Measurements from ENCODE around the gene SYT1. TPM values are rescaled to one million over a fixed set of nuclear protein-coding genes. Genes with fewer than 3 reads are reported as not detected.

The SYT1 gene
- total and polyA plus RNA-seq, 2 experiments from 2014 or later: 48.7 to 51.7 TPM

DNA sequence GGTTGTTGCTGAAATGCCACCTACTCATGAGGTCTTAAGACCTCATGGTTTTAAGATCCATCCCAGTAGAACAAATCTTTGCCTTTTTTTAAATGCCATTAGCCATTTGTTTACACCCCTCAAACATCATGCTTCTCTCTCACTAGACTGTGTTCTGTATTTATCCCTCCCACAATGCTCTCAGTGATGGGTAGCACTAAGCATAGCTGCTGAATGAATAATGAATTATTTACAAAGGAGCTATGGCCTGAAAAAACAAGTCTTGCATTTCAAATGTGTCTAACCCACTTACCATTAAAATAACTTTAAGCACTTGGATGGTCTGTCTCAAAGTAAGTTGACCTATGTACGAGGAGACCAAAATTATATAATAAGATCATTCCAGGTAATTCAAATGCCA is 491.6 kb downstream of the SYT1 start:
- no peaks in the 10 kb centered on the region; the same call in 2 of the 3 replicates for H3K36me3 Mint-ChIP-seq (ENCODE audit: low read depth)
- DNase-seq (ENCODE audit: low spot score): no peak
- H3K79me2 ChIP-seq (replicated peaks; ENCODE audit: insufficient read depth): no peaks in the 10 kb centered on the region

More for the DNA sequence above, 491.6 kb downstream of the SYT1 start:
- no peaks in the 10 kb centered on the region for H3K27me3 Mint-ChIP-seq (ENCODE audit: insufficient read depth, low read depth, poor library complexity)
- Histone ChIP-seq H3K36me3 (ENCODE audit: insufficient read depth) (no peaks in the 10 kb centered on the region), H2AFZ (no peak overlapping the region), H3K27me3 (ENCODE audit: insufficient read depth) (no peaks in the 10 kb centered on the region), H4K20me1 (replicated peaks; ENCODE audit: insufficient read depth) (no peaks in the 10 kb centered on the region), H3K4me2 (no peak overlapping the region), H3F3A (replicated peaks; ENCODE audit: low read depth) (no peaks in the 10 kb centered on the region), H3K4me3 (no peak overlapping the region), H3K4me1 (ENCODE audit: insufficient read depth) (peaks cover 4% of the 10 kb centered on the region; the same call in 1 of the 2 replicates), H3K9me2 (ENCODE audit: insufficient read depth) (no peaks in the 10 kb centered on the region), H3K27ac (ENCODE audit: low read depth) (no peak overlapping the region)
- ATAC-seq: no peak
- H3K4me1 Mint-ChIP-seq: peaks cover 16% of the 10 kb centered on the region
- no peak overlapping the region for H3K4me3 Mint-ChIP-seq
- TF ChIP-seq, protein P1, sequence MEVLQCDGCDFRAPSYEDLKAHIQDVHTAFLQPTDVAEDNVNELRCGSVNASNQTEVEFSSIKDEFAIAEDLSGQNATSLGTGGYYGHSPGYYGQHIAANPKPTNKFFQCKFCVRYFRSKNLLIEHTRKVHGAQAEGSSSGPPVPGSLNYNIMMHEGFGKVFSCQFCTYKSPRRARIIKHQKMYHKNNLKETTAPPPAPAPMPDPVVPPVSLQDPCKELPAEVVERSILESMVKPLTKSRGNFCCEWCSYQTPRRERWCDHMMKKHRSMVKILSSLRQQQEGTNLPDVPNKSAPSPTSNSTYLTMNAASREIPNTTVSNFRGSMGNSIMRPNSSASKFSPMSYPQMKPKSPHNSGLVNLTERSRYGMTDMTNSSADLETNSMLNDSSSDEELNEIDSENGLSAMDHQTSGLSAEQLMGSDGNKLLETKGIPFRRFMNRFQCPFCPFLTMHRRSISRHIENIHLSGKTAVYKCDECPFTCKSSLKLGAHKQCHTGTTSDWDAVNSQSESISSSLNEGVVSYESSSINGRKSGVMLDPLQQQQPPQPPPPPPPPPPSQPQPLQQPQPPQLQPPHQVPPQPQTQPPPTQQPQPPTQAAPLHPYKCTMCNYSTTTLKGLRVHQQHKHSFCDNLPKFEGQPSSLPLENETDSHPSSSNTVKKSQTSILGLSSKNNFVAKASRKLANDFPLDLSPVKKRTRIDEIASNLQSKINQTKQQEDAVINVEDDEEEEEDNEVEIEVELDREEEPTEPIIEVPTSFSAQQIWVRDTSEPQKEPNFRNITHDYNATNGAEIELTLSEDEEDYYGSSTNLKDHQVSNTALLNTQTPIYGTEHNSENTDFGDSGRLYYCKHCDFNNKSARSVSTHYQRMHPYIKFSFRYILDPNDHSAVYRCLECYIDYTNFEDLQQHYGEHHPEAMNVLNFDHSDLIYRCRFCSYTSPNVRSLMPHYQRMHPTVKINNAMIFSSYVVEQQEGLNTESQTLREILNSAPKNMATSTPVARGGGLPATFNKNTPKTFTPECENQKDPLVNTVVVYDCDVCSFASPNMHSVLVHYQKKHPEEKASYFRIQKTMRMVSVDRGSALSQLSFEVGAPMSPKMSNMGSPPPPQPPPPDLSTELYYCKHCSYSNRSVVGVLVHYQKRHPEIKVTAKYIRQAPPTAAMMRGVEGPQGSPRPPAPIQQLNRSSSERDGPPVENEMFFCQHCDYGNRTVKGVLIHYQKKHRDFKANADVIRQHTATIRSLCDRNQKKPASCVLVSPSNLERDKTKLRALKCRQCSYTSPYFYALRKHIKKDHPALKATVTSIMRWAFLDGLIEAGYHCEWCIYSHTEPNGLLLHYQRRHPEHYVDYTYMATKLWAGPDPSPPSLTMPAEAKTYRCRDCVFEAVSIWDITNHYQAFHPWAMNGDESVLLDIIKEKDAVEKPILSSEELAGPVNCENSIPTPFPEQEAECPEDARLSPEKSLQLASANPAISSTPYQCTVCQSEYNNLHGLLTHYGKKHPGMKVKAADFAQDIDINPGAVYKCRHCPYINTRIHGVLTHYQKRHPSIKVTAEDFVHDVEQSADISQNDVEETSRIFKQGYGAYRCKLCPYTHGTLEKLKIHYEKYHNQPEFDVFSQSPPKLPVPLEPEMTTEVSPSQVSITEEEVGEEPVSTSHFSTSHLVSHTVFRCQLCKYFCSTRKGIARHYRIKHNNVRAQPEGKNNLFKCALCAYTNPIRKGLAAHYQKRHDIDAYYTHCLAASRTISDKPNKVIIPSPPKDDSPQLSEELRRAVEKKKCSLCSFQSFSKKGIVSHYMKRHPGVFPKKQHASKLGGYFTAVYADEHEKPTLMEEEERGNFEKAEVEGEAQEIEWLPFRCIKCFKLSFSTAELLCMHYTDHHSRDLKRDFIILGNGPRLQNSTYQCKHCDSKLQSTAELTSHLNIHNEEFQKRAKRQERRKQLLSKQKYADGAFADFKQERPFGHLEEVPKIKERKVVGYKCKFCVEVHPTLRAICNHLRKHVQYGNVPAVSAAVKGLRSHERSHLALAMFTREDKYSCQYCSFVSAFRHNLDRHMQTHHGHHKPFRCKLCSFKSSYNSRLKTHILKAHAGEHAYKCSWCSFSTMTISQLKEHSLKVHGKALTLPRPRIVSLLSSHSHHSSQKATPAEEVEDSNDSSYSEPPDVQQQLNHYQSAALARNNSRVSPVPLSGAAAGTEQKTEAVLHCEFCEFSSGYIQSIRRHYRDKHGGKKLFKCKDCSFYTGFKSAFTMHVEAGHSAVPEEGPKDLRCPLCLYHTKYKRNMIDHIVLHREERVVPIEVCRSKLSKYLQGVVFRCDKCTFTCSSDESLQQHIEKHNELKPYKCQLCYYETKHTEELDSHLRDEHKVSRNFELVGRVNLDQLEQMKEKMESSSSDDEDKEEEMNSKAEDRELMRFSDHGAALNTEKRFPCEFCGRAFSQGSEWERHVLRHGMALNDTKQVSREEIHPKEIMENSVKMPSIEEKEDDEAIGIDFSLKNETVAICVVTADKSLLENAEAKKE (CRISPR knock-in tag; IDR thresholded peaks at IDR 0.05): no peak
- no peak for TF ChIP-seq NANOG (IDR thresholded peaks at IDR 0.05; ENCODE audit: borderline replicate concordance)
- TF ChIP-seq, protein P2, sequence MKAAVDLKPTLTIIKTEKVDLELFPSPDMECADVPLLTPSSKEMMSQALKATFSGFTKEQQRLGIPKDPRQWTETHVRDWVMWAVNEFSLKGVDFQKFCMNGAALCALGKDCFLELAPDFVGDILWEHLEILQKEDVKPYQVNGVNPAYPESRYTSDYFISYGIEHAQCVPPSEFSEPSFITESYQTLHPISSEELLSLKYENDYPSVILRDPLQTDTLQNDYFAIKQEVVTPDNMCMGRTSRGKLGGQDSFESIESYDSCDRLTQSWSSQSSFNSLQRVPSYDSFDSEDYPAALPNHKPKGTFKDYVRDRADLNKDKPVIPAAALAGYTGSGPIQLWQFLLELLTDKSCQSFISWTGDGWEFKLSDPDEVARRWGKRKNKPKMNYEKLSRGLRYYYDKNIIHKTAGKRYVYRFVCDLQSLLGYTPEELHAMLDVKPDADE (IDR thresholded peaks at IDR 0.05): no peak
- TF ChIP-seq, protein P3, sequence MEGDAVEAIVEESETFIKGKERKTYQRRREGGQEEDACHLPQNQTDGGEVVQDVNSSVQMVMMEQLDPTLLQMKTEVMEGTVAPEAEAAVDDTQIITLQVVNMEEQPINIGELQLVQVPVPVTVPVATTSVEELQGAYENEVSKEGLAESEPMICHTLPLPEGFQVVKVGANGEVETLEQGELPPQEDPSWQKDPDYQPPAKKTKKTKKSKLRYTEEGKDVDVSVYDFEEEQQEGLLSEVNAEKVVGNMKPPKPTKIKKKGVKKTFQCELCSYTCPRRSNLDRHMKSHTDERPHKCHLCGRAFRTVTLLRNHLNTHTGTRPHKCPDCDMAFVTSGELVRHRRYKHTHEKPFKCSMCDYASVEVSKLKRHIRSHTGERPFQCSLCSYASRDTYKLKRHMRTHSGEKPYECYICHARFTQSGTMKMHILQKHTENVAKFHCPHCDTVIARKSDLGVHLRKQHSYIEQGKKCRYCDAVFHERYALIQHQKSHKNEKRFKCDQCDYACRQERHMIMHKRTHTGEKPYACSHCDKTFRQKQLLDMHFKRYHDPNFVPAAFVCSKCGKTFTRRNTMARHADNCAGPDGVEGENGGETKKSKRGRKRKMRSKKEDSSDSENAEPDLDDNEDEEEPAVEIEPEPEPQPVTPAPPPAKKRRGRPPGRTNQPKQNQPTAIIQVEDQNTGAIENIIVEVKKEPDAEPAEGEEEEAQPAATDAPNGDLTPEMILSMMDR (conservative IDR thresholded peaks at IDR 0.05; ENCODE audit: low read depth in 2 of 2): no peak
- TF ChIP-seq ZNF331 (CRISPR knock-in tag; IDR thresholded peaks at IDR 0.05; ENCODE audit: low read depth): no peak
- no peak for TF ChIP-seq STAT1 (IDR thresholded peaks at IDR 0.05; ENCODE audit: unreplicated experiment)
- no peak for TF ChIP-seq POLR2AphosphoS5 (IDR thresholded peaks at IDR 0.05; ENCODE audit: low read depth)
- no peak for TF ChIP-seq JUNB (IDR thresholded peaks at IDR 0.05; ENCODE audit: unreplicated experiment)
- TF ChIP-seq, protein P4, sequence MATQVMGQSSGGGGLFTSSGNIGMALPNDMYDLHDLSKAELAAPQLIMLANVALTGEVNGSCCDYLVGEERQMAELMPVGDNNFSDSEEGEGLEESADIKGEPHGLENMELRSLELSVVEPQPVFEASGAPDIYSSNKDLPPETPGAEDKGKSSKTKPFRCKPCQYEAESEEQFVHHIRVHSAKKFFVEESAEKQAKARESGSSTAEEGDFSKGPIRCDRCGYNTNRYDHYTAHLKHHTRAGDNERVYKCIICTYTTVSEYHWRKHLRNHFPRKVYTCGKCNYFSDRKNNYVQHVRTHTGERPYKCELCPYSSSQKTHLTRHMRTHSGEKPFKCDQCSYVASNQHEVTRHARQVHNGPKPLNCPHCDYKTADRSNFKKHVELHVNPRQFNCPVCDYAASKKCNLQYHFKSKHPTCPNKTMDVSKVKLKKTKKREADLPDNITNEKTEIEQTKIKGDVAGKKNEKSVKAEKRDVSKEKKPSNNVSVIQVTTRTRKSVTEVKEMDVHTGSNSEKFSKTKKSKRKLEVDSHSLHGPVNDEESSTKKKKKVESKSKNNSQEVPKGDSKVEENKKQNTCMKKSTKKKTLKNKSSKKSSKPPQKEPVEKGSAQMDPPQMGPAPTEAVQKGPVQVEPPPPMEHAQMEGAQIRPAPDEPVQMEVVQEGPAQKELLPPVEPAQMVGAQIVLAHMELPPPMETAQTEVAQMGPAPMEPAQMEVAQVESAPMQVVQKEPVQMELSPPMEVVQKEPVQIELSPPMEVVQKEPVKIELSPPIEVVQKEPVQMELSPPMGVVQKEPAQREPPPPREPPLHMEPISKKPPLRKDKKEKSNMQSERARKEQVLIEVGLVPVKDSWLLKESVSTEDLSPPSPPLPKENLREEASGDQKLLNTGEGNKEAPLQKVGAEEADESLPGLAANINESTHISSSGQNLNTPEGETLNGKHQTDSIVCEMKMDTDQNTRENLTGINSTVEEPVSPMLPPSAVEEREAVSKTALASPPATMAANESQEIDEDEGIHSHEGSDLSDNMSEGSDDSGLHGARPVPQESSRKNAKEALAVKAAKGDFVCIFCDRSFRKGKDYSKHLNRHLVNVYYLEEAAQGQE (IDR thresholded peaks at IDR 0.05; ENCODE audit: unreplicated experiment): no peak
- TF ChIP-seq ZNF114 (CRISPR knock-in tag; IDR thresholded peaks at IDR 0.05): no peak
- TF ChIP-seq EZH2phosphoT487 (IDR thresholded peaks at IDR 0.05; ENCODE audit: unreplicated experiment): no peak
- TF ChIP-seq CREB1 (CRISPR knock-in tag; IDR thresholded peaks at IDR 0.05; ENCODE audit: low read depth): no peak
- TF ChIP-seq EZH2 (IDR thresholded peaks at IDR 0.05; ENCODE audit: low read depth, unreplicated experiment): no peak
- no peaks in the 10 kb centered on the region for H3K9me3 Mint-ChIP-seq
- H3K27ac Mint-ChIP-seq: no peak overlapping the region
